ENCODE results near the gene RABGAP1L.

DNA sequence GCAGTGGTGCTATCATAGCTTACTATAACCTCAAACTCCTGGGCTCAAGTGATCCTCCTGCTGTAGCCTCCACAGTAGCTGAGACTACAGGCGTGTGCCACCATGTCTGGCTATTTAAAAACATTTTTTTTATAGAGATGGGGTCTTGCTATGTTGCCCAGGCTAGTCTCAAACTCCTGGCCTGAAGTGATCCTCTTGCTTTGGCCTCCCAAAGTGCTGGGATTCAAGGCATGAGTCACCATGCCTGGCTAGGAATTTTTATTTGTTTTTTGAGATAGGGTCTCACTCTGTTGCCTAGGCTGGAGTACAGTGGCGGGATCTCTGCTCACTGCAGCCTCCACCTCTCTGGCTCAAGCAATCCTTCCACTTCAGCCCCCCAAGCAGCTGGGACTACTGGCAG, 8.8 kb upstream of the RABGAP1L start:
- TF ChIP-seq, protein P1, sequence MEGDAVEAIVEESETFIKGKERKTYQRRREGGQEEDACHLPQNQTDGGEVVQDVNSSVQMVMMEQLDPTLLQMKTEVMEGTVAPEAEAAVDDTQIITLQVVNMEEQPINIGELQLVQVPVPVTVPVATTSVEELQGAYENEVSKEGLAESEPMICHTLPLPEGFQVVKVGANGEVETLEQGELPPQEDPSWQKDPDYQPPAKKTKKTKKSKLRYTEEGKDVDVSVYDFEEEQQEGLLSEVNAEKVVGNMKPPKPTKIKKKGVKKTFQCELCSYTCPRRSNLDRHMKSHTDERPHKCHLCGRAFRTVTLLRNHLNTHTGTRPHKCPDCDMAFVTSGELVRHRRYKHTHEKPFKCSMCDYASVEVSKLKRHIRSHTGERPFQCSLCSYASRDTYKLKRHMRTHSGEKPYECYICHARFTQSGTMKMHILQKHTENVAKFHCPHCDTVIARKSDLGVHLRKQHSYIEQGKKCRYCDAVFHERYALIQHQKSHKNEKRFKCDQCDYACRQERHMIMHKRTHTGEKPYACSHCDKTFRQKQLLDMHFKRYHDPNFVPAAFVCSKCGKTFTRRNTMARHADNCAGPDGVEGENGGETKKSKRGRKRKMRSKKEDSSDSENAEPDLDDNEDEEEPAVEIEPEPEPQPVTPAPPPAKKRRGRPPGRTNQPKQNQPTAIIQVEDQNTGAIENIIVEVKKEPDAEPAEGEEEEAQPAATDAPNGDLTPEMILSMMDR (IDR thresholded peaks at IDR 0.05 in 8 of 11, conservative IDR thresholded peaks at IDR 0.05 in 3 of 11): no peak
- no peak for TF ChIP-seq POLR2A (IDR thresholded peaks at IDR 0.05)
- no peak for TF ChIP-seq POLR2AphosphoS5 (IDR thresholded peaks at IDR 0.05)

All from spleen (tissue), 7 donors.